Psoas muscle (tissue), 8 donors: ENCODE measurements around the gene TCF7L2. TPM values are rescaled to one million over a fixed set of nuclear protein-coding genes. Genes with fewer than 3 reads are reported as not detected.

Experiments used
- ATAC-seq, 4 donors: fragments of 200-7000 bp; cut with Tn5 transposase; one replicate each; pipeline ENCODE4 v1.9.1; 2020; ENCODE audit warnings: moderate library complexity in 3 of 4, mild to moderate bottlenecking in 2 of 4
- DNase-seq, 2 donors: peaks; one replicate each; pipeline ENCODE4 v3.0.0-alpha.2; 2020
- H3K27ac ChIP-seq: fragments of 200-600 bp; one replicate; pipeline ENCODE4 v1.8.0; 2022
- H3K27me3 ChIP-seq, 3 donors: fragments of 200-600 bp in 1 of 3; one replicate each; pipeline versions ENCODE4 v1.6.1 to v1.8.0; 2013 to 2022; ENCODE audit warnings: low read length in 2 of 3, mild to moderate bottlenecking in 2 of 3, moderate library complexity in 1 of 3; ENCODE audit not compliant: insufficient read depth in 3 of 3
- H3K36me3 ChIP-seq, 2 donors: fragments of 200-600 bp in 1 of 2; one replicate each; pipeline versions ENCODE4 v1.6.1 to v1.8.0; 2013 to 2022; ENCODE audit warnings: low read depth in 1 of 2, mild to moderate bottlenecking in 1 of 2, moderate library complexity in 1 of 2; ENCODE audit not compliant: insufficient read depth in 1 of 2
- H3K4me1 ChIP-seq: fragments of 200-600 bp; one replicate; pipeline ENCODE4 v1.8.0; 2022
- H3K4me3 ChIP-seq: fragments of 200-600 bp; one replicate; pipeline ENCODE4 v1.8.0; 2022; ENCODE audit warnings: mild to moderate bottlenecking
- H3K9me3 ChIP-seq: fragments of 200-600 bp; one replicate; pipeline ENCODE4 v1.8.0; 2022
- WGBS, 3 donors: extraction: QIAGEN DNeasy Blood & Tissue Kit; methylation state at CpG; one replicate each; pipeline versions ENCODE4 v1.1.6 to v1.1.7; 2013; 5-methylcytosine and 5-hydroxymethylcytosine counted together
- intact Hi-C, 2 donors: fragments of 100-400 bp; cut with DNase I; formaldehyde crosslinking; loops; one replicate each; pipeline versions ENCODE4 v1.11.0 to v1.14.2; 2022
- polyA plus RNA-seq, 3 donors: library from polyadenylated mRNA; stranded (reverse); fragments of 200-250 nt; gene quantifications; one replicate each; pipeline ENCODE4 v1.2.3, GENCODE V29; 2013
- total RNA-seq, 4 donors: library from RNA; stranded (reverse); fragmentation: NEBNext Ultra II Directional in 2 of 4; extraction: Animal tissue kit (Norgen Biotek cat#: 25700) in 2 of 4; gene quantifications; one replicate each; pipeline versions ENCODE4 v1.2.1 to v1.2.4, GENCODE V29; 2021 to 2023
- TF ChIP-seq, protein P1 (sequence below): fragments of 200-600 bp; IDR thresholded peaks from one replicate; pipeline ENCODE4 v1.8.0; 2022; ENCODE audit warnings: antibody characterized with exemption
- donor health status: healthy with polysubstance abuse.
- donor health status: DM: no; HTN: no; CAD: no; lungs with moderate emphysema.
- donor health status: Bipolar disorder and iron deficiency.
- donor health status: healthy.
- donor health status: DM: yes; HTN: yes; CAD: no.
- donor health status: DM: no; HTN: no; CAD: no.
- donor health status: DM: no; HTN: no; CAD: no.
- donor health status: DM: yes; HTN: yes; CAD: no.

TCF7L2 gene
- total and polyA plus RNA-seq, 7 donors, result 1.8 to 8.5 (median 4.3) TPM

DNA sequence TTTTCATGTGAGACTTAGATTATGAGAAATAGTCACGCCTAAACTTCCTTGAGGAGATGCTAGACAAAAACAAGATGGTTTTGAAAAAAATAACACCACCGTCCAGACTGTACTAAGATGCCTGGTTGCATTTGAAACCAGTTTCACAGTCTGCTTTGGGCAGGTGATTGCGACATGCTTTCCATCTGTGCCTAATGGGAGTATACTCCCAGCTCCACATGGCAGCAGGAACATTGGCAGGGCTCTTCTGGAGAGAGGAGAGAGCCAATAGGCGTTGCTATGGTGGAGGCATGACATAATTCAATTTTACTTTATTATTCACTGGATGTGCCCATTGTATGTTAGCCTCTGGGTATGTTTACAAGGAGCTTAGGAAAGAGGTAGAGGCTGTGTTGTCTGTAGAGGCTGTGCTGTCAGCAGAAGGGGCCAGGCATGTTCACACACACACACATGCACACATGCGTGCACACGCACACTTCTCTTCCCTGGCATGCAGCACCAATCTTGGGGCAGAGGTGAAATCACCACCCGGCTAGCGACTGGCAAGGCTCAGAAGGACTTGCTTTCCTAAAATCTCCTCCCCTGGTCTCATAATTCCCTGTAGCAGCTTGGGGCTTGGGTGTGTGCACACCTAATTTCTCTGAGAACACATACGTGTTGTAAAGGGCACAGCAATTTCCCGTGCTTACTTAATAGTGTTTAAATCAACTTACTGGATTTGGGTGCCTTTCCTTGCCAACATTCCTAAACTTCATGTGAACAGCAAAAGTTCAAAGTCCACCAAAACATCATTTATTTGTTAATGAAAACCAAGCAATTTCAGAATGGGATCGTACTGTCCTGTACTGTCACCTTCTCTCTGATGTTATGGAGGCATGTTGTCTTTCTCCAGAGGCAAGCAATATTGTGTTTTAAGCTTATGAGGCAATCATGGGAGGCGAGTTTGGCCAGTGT, 162.1 kb downstream of the TCF7L2 start:
- H3K4me3 ChIP-seq, result no peak overlapping the region
- TF ChIP-seq, protein P1, sequence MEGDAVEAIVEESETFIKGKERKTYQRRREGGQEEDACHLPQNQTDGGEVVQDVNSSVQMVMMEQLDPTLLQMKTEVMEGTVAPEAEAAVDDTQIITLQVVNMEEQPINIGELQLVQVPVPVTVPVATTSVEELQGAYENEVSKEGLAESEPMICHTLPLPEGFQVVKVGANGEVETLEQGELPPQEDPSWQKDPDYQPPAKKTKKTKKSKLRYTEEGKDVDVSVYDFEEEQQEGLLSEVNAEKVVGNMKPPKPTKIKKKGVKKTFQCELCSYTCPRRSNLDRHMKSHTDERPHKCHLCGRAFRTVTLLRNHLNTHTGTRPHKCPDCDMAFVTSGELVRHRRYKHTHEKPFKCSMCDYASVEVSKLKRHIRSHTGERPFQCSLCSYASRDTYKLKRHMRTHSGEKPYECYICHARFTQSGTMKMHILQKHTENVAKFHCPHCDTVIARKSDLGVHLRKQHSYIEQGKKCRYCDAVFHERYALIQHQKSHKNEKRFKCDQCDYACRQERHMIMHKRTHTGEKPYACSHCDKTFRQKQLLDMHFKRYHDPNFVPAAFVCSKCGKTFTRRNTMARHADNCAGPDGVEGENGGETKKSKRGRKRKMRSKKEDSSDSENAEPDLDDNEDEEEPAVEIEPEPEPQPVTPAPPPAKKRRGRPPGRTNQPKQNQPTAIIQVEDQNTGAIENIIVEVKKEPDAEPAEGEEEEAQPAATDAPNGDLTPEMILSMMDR, result no peak
- DNase-seq (peak; percentile 56 to 69), ATAC-seq (peak in 3 of 4 donors; percentile 65 to 77 (median 71))
- intact Hi-C loops, result no loop called here
- no peaks in the 10 kb centered on the region for H3K9me3 ChIP-seq
- H3K36me3 ChIP-seq, result no peaks in the 10 kb centered on the region
- H3K4me1 ChIP-seq, result no peaks in the 10 kb centered on the region
- H3K27ac ChIP-seq, result no peak overlapping the region
- H3K27me3 ChIP-seq, result no peaks in the 10 kb centered on the region
- 67 to 86% (median 71%) methylated on average over 12 of the region's 12 CpGs for WGBS, 3 donors

DNA sequence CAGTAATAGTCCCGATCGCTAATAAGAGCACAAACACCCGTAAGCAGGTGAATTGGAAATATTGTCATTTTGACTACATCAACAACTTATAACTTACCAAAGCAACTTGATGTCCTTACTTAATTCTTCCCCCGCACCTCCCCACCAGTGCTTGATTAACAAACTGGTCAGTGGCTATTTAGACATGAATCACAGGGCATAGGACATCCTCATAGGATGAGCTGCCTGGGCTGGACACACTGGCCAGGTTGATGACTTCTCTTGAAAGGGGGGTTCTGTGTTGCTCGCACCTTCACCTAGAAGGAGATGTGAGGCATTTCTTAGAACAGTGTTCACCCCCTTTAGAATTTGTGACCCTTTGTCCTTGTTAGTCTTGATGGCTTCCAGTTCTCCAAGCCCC, 163.2 kb downstream of the TCF7L2 start:
- Histone ChIP-seq H3K4me1 (no peaks in the 10 kb centered on the region), H3K4me3 (no peak overlapping the region), H3K27me3 (no peaks in the 10 kb centered on the region), H3K9me3 (no peaks in the 10 kb centered on the region), H3K27ac (no peak overlapping the region), H3K36me3 (no peaks in the 10 kb centered on the region)
- 96 to 98% (median 97%) methylated on average over 5 of the region's 5 CpGs for WGBS, 3 donors
- ATAC-seq, result no peak
- TF ChIP-seq, protein P1, result no peak
- intact Hi-C loops, result no loop called here
- no peak for DNase-seq

DNA sequence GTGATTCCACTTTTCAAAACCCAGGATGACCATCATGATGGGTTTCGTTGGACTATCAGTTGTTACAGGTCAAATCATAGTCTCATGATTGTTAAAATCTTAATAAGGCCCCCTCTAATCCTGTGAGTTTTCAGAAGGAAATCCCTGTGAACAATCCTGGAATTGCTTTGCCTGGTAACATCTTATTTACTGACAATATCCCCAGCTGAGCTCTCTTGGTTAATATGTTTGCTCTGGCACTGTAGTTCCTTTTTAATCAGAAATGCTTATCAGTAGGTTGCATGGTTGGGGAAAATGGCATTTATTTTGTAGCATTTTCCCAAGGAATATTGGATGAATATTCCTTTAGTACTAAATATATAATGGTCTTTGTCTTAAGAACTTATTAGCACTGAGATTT, 163.9 kb downstream of the TCF7L2 start:
- TF ChIP-seq, protein P1, result no peak
- Histone ChIP-seq H3K4me1 (no peaks in the 10 kb centered on the region), H3K27ac (no peak overlapping the region), H3K27me3 (no peaks in the 10 kb centered on the region), H3K36me3 (no peaks in the 10 kb centered on the region), H3K9me3 (no peaks in the 10 kb centered on the region), H3K4me3 (no peak overlapping the region)
- WGBS, 3 donors, result 65 to 96% (median 95%) methylated on average over 1 of the region's 1 CpG
- no peak for ATAC-seq
- DNase-seq, result no peak
- intact Hi-C loops, result no loop called here

DNA sequence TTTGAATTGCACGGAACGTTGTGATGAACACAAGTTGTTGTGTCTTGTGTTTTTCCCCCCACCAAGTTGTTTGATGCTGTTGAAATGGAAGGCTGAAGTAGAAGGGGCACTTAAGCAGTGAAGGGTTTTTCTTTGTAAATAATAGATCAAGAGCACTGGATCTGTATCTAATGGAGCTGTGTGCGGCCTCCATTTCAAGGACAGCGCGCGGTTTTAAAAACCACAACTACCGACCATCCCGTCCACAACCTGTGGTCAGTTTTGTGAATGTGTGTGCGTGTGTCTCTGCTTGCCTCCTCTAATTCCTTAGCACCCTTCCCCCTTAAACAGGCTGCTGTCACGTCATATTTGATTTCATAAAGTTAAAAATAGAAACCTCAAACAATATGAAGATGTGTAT, 165.5 kb downstream of the TCF7L2 start:
- no peaks in the 10 kb centered on the region for H3K36me3 ChIP-seq
- H3K9me3 ChIP-seq, result no peaks in the 10 kb centered on the region
- H3K27ac ChIP-seq, result no peak overlapping the region
- TF ChIP-seq, protein P1, result no peak
- H3K27me3 ChIP-seq, result no peaks in the 10 kb centered on the region
- 87 to 90% (median 88%) methylated on average over 10 of the region's 10 CpGs for WGBS, 3 donors
- no peak for DNase-seq
- H3K4me1 ChIP-seq, result no peaks in the 10 kb centered on the region
- no peak overlapping the region for H3K4me3 ChIP-seq
- intact Hi-C loops, result no loop called here
- no peak for ATAC-seq
